ENCODE measurements around the gene NECTIN2. TPM values are rescaled to one million over a fixed set of nuclear protein-coding genes. Genes with fewer than 3 reads are reported as not detected.

The NECTIN2 gene
- polyA plus RNA-seq, 1 experiment = 80.2 TPM

- Histone ChIP-seq H3K9me3 (ENCODE audit: control insufficient read depth, insufficient read depth, low read length) (no peaks in the 10 kb centered on the region), H3K27ac (ENCODE audit: low read depth, low read length) (peak overlapping the region; percentile 86), H3K27me3 (ENCODE audit: control insufficient read depth, insufficient read depth, low read length) (no peaks in the 10 kb centered on the region), H3K4me3 (ENCODE audit: low read depth, low read length) (peak overlapping the region; percentile 94)
- ChIA-PET POLR2A (interaction anchor here (1.3 kb wide), 1 partner anchor 37 kb away, joined by 3 read pairs; no protein-coding TSS in a partner anchor), CTCF (interaction anchor here (1.0 to 1.4 kb wide), 8 partner anchors 9 to 270 kb away, joined by 3 to 32 read pairs (median 6); no protein-coding TSS in a partner anchor)
- TF ChIP-seq CTCF (IDR thresholded peaks at IDR 0.05; ENCODE audit: low read depth, low read length) = no peak
- DNase-seq (ENCODE audit: low read depth, low spot score) = no peak
Observed at GRCh38 chr19:44846455-44847143, 502 bp downstream of the NECTIN2 start.

DNA sequence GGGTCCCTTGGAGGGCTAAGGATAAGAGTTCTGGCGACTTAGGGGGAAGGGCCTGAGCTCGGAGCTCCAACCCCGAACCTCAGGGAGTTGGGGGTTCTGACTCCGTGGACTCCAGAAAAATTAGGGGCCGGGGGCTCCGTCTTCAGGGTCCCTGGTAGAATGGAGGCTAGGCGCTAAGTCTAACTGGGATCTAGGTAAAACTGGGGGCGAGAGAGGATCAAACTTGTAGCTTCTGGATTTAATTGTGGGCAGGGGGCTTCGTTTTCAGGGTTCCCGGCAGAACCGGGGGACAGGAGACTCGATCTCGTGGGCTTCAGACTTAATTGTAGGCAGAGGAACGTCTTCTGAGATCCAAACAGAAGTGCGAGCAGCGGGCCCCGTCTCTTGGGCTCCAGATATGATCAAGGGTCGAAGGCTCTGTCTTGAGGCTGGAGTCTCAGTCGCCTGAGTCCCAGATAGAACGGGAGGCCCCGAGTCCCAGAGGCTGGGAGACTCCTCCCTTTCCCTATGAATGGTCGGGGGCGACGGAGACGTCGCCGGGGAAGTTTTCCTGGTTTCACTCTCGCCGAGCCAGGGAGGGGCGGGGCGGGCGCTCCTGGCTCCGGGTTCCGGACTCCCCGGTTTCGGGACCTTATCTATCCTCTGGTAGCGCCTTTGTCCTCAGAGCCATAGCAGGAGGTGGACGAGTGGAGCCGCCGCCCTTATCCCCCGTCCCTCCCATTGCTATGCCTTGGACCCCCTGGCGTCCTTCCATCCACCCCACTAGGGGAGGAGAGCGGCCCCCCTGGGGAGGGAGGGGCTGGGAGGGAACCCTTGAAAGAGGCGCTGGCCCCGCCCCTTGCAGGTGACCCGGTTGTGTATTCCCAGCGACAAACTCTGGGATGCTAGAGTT, 1.3 kb downstream of the NECTIN2 start:
- no peak for DNase-seq (ENCODE audit: low read depth, low spot score)
- CTCF ChIA-PET = no interaction called here
- H3K27me3 ChIP-seq (ENCODE audit: control insufficient read depth, insufficient read depth, low read length) = no peaks in the 10 kb centered on the region
- no peaks in the 10 kb centered on the region for H3K9me3 ChIP-seq (ENCODE audit: control insufficient read depth, insufficient read depth, low read length)
- no peak for TF ChIP-seq CTCF (IDR thresholded peaks at IDR 0.05; ENCODE audit: low read depth, low read length)
- POLR2A ChIA-PET = interaction anchor here (1.4 kb wide), 1 partner anchor 43 kb away, joined by 6 read pairs; the partner anchor contains the start of gene TOMM40
- peak overlapping the region; percentile 86 for H3K27ac ChIP-seq (ENCODE audit: low read depth, low read length)
- H3K4me3 ChIP-seq (ENCODE audit: low read depth, low read length) = peak overlapping the region; percentile 94

- DNase-seq (ENCODE audit: low read depth, low spot score) = no peak
- H3K27ac ChIP-seq (ENCODE audit: low read depth, low read length) = peak overlapping the region; percentile 86
- CTCF ChIA-PET = interaction anchor here (1.1 to 1.5 kb wide), 2 partner anchors 64 to 78 kb away, joined by 4 to 7 read pairs; no protein-coding TSS in a partner anchor
- H3K4me3 ChIP-seq (ENCODE audit: low read depth, low read length) = peak overlapping the region; percentile 94
- no peaks in the 10 kb centered on the region for H3K27me3 ChIP-seq (ENCODE audit: control insufficient read depth, insufficient read depth, low read length)
- H3K9me3 ChIP-seq (ENCODE audit: control insufficient read depth, insufficient read depth, low read length) = no peaks in the 10 kb centered on the region
- POLR2A ChIA-PET = interaction anchor here (0.6 to 1.4 kb wide), 4 partner anchors 42 to 528 kb away, joined by 3 to 15 read pairs (median 6); partner anchors contain the start of gene TOMM40
- no peak for TF ChIP-seq CTCF (IDR thresholded peaks at IDR 0.05; ENCODE audit: low read depth, low read length)
Observed at GRCh38 chr19:44848036-44848811, 2.1 kb downstream of the NECTIN2 start.

GRCh38 chr19:44848812-44849447, 2.8 kb downstream of the NECTIN2 start:
- no peaks in the 10 kb centered on the region for H3K27me3 ChIP-seq (ENCODE audit: control insufficient read depth, insufficient read depth, low read length)
- CTCF ChIA-PET = interaction anchor here (1.1 to 1.5 kb wide), 2 partner anchors 65 to 78 kb away, joined by 4 to 7 read pairs; no protein-coding TSS in a partner anchor
- no peak for TF ChIP-seq CTCF (IDR thresholded peaks at IDR 0.05; ENCODE audit: low read depth, low read length)
- H3K4me3 ChIP-seq (ENCODE audit: low read depth, low read length) = peak overlapping the region; percentile 94
- POLR2A ChIA-PET = interaction anchor here (0.6 to 1.4 kb wide), 6 partner anchors 12 to 527 kb away, joined by 3 to 15 read pairs (median 4); partner anchors contain the start of gene TOMM40
- no peak for DNase-seq (ENCODE audit: low read depth, low spot score)
- H3K27ac ChIP-seq (ENCODE audit: low read depth, low read length) = peak overlapping the region; percentile 61
- H3K9me3 ChIP-seq (ENCODE audit: control insufficient read depth, insufficient read depth, low read length) = no peaks in the 10 kb centered on the region

All from AG04450 (cell line).